ENCODE data around the gene TRAPPC14.
"Not testable (repeated sequence)": the region's sequence is repeated elsewhere in the genome, so short reads cannot be mapped to it uniquely, and the experiment has no call there.

Gene TRAPPC14

GRCh38 chr7:100132697-100133151, 25.8 kb downstream of the TRAPPC14 start:
- in situ Hi-C loops (cut with HindIII; ENCODE audit: low pct_unique_long_range_greater_than_20kb, low sequenced_read_pairs) = no loop called here
- peak; percentile 39 to 74 for DNase-seq (ENCODE audit: low read depth in 1 of 2, low spot score in 1 of 2)
- TF ChIP-seq JUND (IDR thresholded peaks at IDR 0.05; ENCODE audit: low read depth) = no peak

DNA sequence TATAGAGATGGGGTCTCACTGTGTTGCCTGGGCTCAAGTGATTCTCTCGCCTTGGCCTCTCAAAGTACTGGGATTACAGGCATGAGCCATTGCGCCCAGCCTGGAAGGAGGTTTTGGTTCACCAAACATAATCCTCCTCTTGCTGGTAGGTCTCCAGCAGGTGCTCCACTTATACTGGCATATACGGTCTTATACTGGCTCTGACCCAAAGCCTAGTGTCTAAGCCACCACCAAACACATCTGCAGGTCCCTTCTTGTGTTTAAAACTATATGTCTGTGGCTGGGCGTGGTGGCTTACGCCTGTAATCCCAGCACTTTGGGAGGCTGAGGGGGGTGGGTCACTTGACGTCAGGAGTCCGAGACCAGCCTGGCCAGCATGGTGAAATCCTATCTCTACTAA, 26.4 kb downstream of the TRAPPC14 start:
- TF ChIP-seq JUND (IDR thresholded peaks at IDR 0.05; ENCODE audit: low read depth) = no peak
- in situ Hi-C loops (cut with HindIII; ENCODE audit: low pct_unique_long_range_greater_than_20kb, low sequenced_read_pairs) = no loop called here
- DNase-seq (ENCODE audit: low read depth in 1 of 2, low spot score in 1 of 2) = no peak

DNA sequence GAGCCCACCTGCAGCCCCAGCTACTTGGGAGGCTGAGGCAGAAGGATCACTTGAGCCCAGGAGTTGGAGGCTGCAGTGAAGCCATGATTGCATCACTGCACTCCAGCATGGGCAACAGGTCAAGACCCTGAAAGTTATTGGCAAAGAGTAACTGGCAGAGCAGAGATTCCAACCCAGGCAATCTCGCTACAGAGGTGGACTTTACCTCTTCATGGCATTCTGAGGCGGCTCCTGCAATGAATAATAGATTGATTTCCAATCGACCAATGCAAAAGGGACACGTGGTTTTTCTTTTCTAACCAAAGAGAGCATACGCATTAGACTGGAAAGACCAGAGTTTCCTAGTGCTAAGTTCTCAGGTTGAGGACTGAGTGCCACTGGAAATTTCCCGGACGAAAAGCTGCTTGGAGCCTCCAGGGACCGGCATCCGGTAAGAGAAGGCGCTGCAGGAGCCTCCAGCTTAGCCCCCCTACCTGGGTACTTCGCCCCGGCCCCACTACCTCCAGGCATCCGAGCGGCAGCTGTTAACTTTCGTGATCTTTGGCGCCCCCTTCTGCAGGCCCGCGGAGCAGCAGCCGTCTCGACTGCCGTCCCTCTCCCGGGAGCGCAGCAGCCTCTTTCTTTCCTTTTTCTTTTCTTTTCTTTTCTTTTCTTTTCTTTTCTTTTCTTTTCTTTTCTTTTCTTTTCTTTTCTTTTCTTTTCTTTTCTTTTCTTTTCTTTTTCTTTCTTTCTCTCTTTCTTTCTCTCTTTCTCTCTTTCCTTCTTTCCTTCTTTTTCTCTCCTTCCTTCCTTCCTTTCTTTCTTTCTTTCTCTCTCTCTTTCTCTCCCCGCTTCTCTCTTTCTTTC, 27.7 kb downstream of the TRAPPC14 start:
- no peak for TF ChIP-seq JUND (IDR thresholded peaks at IDR 0.05; ENCODE audit: low read depth)
- DNase-seq (ENCODE audit: low read depth in 1 of 2, low spot score in 1 of 2) = peak; percentile 31 to 64
- in situ Hi-C loops (cut with HindIII; ENCODE audit: low pct_unique_long_range_greater_than_20kb, low sequenced_read_pairs) = no loop called here

- DNase-seq (ENCODE audit: low read depth in 1 of 2, low spot score in 1 of 2); in situ Hi-C loops (cut with HindIII; ENCODE audit: low pct_unique_long_range_greater_than_20kb, low sequenced_read_pairs): not testable (repeated sequence)
Observed at GRCh38 chr7:100130220-100130607, 28.3 kb downstream of the TRAPPC14 start.

DNA sequence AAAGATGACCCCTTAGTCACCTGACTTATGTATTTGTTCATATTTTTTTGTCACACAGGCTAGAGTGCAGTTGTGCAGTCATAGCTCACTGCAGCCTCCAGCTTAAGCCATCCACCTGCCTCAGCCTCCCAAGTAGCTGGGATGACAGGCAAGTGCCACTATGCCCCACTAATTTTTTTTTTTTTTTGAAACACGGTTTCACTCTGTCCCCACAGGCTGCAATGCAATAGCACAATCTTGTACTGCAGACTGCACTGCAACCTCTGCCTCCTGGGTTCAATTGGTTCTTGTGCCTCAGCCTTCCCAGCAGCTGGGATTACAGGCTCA, 29.9 kb downstream of the TRAPPC14 start:
- TF ChIP-seq JUND (IDR thresholded peaks at IDR 0.05; ENCODE audit: low read depth) = no peak
- in situ Hi-C loops (cut with HindIII; ENCODE audit: low pct_unique_long_range_greater_than_20kb, low sequenced_read_pairs) = no loop called here
- DNase-seq (ENCODE audit: low read depth in 1 of 2, low spot score in 1 of 2) = no peak

DNA sequence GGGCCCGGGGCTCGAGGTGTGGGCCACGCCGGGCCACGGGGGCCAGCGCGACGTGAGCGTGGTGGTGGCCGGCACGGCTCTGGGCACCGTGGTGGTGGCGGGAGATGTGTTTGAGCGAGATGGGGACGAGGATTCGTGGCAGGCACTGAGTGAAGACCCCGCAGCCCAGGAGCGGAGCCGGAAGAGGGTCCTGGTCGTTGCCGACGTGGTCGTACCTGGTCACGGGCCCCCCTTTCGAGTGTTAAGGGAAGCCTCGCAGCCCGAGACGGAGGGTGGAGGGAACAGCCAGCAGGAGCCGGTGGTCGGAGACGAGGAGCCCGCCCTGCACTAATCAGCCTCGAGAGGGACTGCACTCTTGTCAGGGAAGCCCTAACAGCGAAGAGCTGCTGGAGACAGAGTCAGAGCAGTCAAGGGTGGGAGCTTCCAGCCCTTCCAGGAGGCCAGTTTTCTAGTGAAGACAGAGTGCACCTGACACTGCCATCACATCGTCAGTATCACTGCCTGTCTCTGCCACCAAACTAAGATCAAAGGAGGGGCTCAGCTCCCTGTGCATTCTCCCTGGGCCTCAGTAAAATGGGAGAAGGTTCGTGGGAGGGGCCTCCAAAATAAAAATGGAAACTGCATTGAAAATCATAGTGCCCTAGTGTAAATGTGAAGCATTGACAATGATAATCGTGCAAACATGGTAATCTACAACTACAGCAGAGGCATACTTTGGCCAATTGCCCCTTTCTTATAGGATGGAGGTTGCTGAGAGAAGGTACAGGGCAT, 30.5 kb downstream of the TRAPPC14 start:
- no peak for DNase-seq (ENCODE audit: low read depth in 1 of 2, low spot score in 1 of 2)
- TF ChIP-seq JUND (IDR thresholded peaks at IDR 0.05; ENCODE audit: low read depth) = no peak

GRCh38 chr7:100126931-100127865, 31.3 kb downstream of the TRAPPC14 start, which contains the start of gene MBLAC1:
MBLAC1 (plus strand) TSS chr7:100126967; CDS start chr7:100127396, 429 bp downstream.
- DNase-seq (ENCODE audit: low read depth in 1 of 2, low spot score in 1 of 2) = peak; percentile 57 to 92
- in situ Hi-C loops (cut with HindIII; ENCODE audit: low pct_unique_long_range_greater_than_20kb, low sequenced_read_pairs) = no loop called here
- no peak for TF ChIP-seq JUND (IDR thresholded peaks at IDR 0.05; ENCODE audit: low read depth)

More for the DNA sequence above, 30.5 kb downstream of the TRAPPC14 start:
- in situ Hi-C loops (cut with HindIII; ENCODE audit: low pct_unique_long_range_greater_than_20kb, low sequenced_read_pairs) = no loop called here

DNA sequence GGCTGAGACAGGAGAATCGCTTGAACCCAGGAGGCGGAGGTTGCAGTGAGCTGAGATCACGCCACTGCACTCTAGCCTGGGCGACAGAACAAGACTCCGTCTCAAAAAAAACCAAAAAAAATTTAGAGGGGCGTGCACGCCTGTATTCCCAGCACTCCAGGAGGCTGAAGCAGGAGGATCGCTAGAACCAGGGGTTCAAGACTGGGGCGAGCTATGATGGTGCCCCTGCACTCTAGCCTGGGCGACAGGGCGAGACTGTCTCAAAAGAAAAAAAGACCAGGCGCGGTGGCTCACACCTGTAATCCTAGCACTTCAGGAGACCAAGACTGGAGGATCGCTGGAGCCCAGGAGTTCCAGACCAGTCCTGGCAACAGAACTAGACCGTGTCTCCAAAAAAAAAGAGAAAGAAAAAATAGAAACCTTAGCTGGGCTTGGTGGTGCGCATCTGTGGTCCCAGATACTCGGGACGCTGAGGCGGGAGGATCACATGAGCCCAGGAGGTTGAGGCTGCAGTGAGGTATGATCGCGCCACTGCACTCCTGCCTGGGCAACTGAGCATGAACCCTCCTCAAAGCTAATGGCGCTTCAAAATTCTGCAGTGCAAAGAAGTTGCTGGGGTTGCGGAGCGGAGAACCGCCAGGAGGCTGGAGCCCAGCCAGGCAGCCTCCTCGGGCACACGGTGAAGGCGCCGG, 32.1 kb downstream of the TRAPPC14 start:
- DNase-seq (ENCODE audit: low read depth in 1 of 2, low spot score in 1 of 2) = no peak
- in situ Hi-C loops (cut with HindIII; ENCODE audit: low pct_unique_long_range_greater_than_20kb, low sequenced_read_pairs) = no loop called here

GRCh38 chr7:100124301-100125230, 34.0 kb downstream of the TRAPPC14 start:
- in situ Hi-C loops (cut with HindIII; ENCODE audit: low pct_unique_long_range_greater_than_20kb, low sequenced_read_pairs) = no loop called here
- no peak for TF ChIP-seq JUND (IDR thresholded peaks at IDR 0.05; ENCODE audit: low read depth)
- no peak for DNase-seq (ENCODE audit: low read depth in 1 of 2, low spot score in 1 of 2)

More for the DNA sequence above, 32.1 kb downstream of the TRAPPC14 start:
- no peak for TF ChIP-seq JUND (IDR thresholded peaks at IDR 0.05; ENCODE audit: low read depth)

DNA sequence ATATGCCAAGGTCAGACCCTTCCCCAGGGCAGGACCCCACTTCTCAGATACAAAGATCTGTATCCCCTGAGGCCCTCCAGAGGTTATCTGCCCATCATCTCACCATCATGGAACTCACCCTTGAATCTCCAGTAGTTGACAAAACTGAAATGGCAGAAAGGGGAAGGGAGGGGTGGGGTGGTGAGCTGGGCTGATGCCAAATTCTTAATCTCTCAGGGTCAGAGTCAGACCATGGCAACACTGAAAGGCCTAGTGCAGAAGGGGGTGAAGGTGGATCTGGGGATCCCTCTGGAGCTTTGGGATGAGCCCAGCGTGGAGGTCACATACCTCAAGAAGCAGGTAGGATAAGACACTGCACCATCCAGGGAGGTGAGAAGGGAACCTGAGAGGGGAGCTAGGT, 36.0 kb downstream of the TRAPPC14 start:
- in situ Hi-C loops (cut with HindIII; ENCODE audit: low pct_unique_long_range_greater_than_20kb, low sequenced_read_pairs) = no loop called here
- TF ChIP-seq JUND (IDR thresholded peaks at IDR 0.05; ENCODE audit: low read depth) = no peak
- DNase-seq (ENCODE audit: low read depth in 1 of 2, low spot score in 1 of 2) = no peak

DNA sequence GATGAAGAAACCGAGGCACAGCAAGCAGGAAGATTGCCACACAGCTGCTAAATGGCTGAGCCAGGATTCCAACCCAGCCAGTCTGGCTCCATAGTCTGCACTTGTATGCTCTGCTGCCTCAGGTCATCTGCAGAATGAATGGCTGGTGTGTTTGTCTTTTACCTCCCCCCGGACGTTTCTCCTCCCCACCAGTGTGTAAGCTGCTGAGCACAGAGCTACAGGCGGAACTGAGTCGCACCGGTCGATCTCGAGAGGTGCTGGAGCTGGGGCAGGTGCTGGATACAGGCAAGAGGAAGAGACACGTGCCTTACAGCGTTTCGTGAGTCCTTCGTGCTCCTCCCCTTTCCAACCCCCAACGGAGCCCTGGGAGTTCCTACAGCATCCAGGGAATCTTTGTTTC, 36.5 kb downstream of the TRAPPC14 start:
- in situ Hi-C loops (cut with HindIII; ENCODE audit: low pct_unique_long_range_greater_than_20kb, low sequenced_read_pairs) = no loop called here
- TF ChIP-seq JUND (IDR thresholded peaks at IDR 0.05; ENCODE audit: low read depth) = no peak
- peak; percentile 19 to 90 for DNase-seq (ENCODE audit: low read depth in 1 of 2, low spot score in 1 of 2)

All from T47D (cell line).